HG03432 (cell line): ENCODE measurements around the gene NKAPD1.
"Not testable (repeated sequence)": the region's sequence is repeated elsewhere in the genome, so short reads cannot be mapped to it uniquely, and the experiment has no call there.

Experiments
- ATAC-seq: cut with Tn5 transposase; IDR thresholded peaks from one replicate; pipeline ENCODE4 v1.9.1; 2021; ENCODE audit warnings: mild to moderate bottlenecking, moderate library complexity; ENCODE audit not compliant: unreplicated experiment

The NKAPD1 gene, protein sequence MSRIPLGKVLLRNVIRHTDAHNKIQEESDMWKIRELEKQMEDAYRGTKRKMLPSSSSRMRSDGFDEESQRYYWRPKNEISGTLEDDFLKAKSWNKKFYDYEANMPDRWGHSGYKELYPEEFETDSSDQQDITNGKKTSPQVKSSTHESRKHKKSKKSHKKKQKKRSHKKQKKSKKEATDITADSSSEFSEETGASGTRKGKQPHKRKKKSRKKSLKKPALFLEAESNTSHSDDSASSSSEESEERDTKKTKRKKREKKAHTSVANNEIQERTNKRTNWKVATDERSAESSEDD

DNA sequence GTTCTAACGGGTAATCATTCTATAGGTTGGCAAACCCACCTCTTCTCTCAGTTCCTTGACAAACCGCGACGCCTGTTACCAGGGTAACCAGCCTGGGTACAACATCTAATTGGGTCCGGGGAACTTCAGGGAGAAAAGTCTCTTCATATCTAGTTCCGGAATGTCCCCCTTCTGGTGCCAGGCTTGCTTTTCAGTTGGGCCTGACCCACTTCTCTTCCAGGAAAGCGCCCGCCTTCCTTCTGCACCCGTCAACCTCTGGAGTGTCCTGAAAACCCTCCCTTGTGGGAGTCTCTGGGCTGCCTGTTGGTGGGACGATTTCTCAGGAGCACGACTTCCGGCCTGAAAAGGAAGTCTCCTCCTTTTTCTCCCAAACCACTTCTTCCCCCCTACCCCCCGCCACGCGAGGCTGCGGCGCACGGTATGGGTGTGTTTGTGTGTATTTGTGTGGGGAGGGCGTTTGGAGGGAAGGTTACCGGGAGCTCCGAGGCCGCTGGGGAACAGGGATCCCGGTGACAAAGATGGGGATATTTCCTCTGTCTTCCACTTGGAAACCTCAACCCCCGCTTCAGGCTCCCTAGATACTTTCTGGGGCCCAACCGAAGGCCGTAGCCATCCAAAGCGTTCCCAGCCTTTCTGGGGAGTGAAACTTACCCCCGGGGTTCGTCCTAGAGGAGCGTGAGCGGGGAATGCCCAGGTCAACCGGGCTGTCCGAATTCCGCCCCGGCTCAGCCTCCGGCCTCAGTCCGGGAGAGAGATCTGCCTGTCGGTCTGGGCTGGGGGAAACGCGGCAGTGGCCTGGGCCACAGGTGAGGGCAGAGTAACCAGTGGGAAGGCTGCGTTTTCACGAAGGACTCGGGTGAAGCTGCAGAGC is at the start of gene NKAPD1, which contains the start of gene PIH1D2:
Gene NKAPD1, plus strand, starts transcription at position 359 of the 871 bp plus-strand sequence. CDS start 1,276 bp downstream, outside the sequence.
Gene PIH1D2, minus strand, starts transcription at position 77 of the 871 bp plus-strand sequence. CDS start 843 bp downstream, outside the sequence.
- peak; percentile 85 for ATAC-seq

DNA sequence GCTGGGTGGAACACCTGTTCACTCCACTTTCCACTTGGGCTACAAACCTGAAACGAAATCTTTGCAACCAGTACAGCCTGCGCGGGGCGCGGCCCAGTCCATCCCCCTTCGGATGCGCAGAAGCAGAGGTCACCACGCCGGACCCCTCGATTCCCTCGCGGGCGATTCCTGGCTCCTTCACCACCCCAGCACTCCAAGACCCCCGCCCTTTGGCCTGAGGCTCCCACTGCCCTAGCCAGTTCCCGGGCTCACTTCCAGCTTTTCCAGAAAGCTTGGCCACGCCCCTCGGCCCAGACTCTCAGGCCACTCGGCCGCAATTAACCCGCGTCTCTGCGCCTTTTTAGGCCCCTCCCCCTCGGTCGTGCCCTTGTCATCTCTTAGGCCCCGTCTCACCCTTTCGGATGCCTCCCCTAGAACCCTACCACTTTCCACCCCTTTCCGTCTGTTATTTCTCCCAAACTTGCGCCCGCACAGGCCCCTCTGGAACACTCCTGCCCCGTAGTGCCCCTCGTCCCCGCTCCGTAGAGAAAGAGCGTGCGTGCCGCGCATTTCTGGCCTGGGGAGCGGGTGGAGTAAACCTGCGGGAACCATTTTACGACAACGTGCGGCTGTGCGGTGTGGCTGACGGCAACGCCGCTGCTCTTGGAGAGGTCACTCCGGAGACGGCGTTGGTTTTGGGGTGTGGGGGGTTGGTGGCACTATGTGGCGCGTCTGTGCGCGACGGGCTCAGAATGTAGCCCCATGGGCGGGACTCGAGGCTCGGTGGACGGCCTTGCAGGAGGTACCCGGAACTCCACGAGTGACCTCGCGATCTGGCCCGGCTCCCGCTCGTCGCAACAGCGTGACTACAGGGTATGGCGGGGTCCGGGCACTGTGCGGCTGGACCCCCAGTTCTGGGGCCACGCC is 49.1 kb upstream of the NKAPD1 start, which contains the start of gene DLAT:
Gene DLAT, plus strand, starts transcription at position 636 of the 906 bp plus-strand sequence. Its CDS starts 65 bp downstream, at position 701.
- peak; percentile 85 for ATAC-seq

DNA sequence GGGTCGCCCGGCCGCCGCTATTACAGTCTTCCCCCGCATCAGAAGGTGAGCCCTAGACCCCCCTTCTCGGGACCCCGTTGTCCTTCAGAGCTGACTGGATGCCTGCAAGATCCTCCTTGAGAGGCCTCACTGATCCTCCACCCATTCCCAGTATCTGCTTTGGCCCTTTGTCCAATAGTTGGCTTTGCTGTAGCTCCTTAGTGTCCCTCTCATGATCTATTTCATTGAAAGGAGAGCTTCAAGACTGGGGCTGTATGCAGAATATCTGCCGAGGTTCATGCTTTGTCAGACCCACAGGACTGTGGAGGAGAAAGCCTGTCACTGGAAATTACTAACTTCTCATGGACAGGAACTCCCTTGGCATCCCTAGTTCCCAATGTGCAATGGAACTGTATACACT is 48.4 kb upstream of the NKAPD1 start:
- ATAC-seq: no peak

DNA sequence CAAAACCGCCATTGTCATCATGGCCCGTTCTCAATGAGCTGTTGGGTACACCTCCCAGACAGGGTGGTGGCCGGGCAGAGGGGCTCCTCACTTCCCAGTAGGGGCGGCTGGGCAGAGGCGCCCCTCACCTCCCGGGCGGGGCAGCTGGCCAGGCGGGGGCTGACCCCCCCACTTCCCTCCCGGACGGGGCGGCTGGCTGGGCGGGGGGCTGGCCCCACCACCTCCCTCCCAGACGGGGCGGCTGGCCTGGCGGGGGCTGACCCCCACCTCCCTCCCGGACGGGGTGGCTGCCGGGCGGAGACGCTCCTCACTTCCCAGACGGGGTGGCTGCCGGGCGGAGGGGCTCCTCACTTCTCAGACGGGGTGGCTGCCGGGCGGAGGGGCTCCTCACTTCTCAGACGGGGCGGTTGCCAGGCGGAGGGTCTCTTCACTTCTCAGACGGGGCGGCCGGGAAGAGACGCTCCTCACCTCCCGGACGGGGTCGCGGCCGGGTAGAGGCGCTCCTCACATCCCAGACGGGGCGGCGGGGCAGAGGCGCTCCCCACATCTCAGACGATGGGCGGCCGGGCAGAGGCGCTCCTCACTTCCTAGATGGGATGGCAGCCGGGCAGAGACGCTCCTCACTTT is 47.2 kb upstream of the NKAPD1 start:
- not testable (repeated sequence) for ATAC-seq

DNA sequence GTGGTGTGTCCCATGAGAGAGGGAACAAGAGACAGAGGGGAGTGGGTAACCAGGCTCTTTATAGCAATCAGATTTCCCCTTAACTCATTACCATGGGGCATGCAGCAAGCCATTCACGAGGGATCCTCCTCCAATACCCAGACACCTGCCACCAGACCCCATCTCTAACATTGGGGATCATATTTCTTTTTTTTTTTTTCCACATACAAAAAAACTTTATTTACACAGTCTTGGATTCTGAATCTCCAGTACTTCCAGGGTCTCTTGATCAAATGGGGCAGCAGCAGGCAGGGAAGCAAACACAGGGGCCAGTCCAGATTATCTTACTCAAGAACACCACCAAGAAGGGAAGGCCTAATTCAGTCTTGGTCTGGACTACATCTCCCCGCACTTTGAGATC is 44.6 kb upstream of the NKAPD1 start:
- no peak for ATAC-seq

DNA sequence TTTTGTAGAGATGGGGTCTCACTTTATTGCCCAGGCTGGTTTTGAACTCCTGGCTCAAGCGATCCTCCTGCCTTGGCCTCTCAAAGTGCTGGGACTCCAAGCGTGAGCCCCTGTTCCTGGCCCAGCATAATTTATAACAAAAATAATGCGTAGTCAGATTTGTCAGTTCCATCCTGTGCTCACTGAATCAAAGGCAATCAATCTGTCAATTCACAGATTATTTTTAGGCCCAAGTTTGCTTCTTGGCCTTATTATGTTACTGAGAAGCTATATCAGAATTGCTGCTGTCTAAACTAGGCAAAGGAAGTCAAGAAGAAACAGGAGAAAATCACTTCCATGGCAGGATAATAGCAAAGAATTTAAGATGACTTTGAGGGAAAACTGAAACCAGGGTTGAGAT is 40.2 kb upstream of the NKAPD1 start:
- no peak for ATAC-seq

DNA sequence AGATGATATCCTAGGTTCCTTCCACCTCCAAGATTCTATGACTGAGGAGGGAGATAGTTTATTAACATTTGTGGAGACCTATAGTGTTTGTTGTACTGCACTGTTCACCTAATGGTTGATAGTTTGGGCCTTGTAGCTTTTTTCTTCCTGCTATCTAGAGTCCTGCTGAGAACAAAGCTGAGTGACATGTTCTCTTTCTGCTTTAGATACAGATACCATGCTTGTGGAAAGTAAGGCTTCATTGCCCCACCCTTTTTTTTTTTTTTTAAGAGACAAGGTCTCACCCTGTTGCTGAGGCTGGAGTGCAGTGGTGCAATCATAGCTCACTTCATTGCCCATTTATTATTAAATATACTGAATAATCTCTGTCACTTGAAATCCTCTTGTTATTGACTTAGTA is 36.6 kb upstream of the NKAPD1 start:
- no peak for ATAC-seq

DNA sequence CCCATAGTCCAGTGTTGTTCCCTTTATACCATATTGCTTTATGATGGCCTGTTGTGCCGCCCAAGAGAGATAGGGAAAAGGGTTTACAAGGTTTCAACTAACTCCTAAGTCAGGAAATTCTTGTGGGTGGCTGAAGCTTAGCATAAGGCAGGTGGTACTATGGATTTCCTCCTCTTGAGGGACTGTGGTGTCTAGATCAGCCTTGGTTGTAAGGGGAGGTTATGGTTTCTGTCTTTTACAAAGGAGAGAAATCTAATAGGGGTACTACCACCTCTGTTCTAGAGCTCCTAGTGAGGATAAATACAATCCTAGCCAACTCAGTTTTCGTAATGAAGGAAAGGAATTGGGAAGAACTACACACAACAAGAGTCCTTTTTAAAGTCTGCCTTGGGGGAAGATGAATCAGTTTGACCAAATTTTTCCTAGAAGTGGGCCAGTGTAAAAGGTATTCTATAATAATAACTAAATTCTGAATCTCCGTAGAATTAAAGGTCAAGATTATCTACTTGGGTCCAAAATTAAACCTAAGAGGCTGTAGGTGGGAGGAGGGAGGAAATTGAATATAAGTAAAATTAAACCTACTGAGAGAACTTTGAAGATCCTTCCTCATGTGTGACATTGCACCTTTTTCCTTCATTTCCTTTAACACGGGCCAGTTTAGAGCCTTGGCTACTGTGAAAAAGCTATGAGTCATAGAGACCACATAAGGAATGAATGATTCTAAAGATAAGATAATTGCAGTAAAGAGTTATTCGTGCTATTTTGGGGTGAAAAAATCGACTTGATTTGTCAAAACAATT is 31.7 kb upstream of the NKAPD1 start:
- ATAC-seq: no peak

DNA sequence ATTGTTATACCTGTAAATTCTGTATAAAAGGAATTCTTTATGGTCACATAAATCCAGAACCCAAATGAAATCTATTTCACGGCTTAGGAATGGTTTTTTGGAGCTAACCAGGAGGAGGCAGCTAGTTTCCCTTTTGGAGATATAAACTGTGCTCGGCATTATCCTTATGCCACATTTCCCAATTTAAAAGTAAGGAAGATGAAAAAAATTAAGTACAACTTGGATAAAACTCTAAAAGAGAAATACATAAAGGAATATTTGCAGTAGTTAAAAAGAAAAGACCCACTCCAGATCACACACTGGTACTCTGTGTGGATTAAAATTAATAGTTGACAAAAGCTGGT is 31.2 kb upstream of the NKAPD1 start:
- no peak for ATAC-seq

DNA sequence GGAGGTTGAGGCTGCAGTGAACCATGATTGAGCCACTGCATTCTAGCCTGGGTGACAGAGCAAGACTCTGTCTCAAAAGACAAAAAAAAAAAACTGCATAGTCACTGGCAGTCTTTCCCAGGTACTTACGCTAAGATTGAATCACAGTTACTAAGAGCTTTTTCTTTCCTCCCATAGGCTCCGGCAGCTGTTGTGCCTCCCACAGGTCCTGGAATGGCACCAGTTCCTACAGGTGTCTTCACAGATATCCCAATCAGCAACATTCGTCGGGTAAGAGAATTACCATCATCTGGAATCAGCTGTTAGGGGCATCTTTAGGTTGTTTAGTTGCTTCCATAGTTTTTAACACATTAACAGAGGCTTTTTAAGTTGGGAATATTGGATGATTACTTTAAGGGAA is 29.1 kb upstream of the NKAPD1 start:
- no peak for ATAC-seq

DNA sequence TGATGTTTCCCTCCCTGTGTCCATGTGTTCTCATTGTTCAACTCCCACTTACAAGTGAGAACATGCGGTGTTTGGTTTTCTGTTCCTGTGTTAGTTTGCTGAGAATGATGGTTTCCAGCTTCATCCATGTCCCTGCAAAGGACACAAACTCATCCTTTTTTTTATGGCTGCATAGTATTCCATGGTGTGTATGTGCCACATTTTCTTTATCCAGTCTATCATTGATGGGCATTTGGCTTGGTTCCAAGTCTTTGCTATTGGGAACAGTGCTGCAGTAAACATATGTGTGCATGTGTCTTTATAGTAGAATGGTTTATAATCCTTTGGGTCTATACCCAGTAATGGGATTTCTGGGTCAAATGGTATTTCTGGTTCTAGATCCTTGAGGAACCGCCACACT is 27.5 kb upstream of the NKAPD1 start:
- ATAC-seq: not testable (repeated sequence)

DNA sequence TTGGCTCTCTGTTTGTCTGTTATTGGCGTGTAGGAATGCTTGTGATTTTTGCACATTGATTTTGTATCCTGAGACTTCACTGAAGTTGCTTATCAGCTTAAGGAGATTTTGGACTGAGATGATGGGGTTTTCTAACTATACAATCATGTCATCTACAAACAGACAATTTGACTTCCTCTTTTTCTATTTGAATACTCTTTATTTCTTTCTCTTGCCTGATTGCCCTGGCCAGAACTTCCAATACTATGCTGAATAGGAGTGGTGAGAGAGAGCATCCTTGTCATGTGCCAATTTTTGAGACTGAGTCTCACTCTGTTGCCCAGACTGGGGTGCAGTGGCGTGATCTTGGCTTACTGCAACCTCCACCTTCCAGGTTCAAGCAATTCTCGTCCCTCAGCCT is 25.8 kb upstream of the NKAPD1 start:
- not testable (repeated sequence) for ATAC-seq

DNA sequence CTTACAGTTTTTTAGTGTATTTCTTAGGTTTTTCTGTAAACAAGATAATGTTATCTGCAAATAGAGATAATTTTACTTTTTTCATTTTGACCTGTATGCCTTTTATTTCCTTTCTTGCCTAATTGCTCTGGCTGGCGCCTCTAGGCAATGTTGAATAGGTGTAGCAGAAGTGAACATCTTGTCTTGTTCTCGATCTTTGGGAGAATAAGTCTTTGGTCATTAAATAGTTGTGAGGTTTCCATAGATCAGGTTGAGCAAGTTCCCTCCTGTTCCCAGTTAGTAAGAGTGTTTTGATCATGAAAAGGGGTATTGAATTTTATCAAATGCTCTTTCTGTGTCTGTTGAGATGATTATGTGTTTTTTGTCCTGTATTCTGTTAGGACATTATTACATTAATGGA is 24.3 kb upstream of the NKAPD1 start:
- ATAC-seq: no peak

DNA sequence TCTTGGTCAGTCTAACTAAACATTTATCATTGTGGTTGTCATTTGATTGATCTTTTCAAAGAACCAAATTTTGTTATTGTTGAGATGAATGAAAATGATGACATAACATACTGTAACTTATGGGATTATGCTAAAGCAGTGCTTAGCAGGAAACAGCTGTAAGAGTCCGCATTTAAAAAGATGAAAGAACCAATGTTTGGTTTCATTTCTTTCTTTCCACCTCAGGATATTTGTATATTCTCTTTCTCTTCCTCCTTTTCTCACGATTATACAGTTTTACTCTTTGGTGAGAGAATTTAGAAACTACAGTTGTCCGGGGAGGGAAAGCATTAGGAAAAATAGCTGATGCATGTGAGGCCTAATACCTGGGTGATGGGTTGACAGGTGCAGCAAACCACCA is 23.4 kb upstream of the NKAPD1 start:
- peak; percentile 81 for ATAC-seq

DNA sequence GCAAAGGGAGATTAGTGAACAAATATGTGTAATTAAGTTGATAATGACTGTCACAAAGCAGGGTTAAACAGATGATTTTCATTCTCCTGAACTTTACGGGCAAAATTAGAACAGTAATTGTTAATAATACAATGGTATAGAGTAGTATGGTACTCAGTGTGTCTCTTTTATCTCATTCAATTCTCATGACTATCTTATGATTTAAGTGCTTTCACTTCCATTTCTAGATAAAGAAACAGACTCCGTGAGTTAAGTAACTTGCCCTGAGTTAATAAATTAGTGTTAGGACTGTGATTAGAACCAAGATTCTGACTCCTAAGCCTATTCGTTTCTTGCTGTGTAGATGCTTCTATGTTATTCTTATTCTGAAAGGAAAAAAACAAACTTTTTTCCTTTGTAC is 22.3 kb upstream of the NKAPD1 start:
- no peak for ATAC-seq

DNA sequence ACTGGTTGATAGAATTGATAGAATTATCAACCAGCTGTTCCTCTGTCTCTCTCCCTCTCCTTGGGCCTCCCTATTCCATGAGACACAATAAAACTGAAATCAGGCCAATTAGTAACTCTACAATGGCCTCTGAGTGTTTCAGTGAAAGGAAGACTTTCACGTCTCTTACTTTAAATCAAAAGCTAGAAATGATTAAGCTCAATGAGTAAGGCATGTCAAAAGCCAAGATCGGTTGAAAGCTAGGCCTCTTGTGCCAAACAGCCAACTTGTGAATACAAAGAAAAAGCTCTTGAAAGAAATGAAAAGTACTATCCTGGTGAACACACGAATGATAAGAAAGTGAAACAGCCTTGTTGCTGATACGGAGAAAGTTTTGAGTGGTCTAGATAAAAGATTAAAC is 16.9 kb upstream of the NKAPD1 start:
- ATAC-seq: no peak

DNA sequence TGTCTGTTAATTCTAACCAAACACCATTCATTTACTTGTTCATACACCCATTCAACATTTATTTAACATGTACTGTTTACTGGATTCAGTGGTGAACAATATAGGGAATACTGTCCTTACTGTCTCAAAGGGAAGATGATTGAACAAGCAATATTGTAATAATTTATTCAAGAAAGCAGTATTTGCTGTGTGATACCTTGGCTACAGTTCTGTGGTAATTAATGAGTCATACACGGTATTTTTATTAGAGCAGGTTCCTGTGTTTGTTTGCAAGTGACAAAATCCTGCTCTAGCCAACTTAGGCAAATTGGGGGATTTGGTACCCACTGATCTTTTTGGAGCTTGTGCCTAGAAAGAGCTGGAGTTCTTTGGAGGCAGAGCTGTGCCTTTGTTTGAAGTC is 16.0 kb upstream of the NKAPD1 start:
- ATAC-seq: no peak

DNA sequence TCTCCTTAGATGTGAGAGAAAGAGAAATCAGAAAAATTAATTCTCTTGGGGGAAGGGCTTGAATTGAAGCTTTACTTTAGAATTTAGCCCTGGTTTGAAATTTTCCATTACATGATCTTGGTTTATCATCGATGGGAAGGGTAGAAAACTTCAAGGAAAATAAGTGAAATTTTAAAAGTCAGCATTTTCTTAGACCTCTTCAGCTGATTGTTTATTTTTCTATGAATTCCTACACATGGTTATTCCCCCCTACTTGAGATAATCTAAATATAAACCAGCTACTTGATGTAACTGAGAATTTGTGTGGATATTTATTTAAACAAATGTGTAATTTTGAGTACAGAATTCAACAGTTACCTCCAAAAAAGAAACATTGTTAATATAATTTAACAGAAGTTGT is 11.2 kb upstream of the NKAPD1 start:
- no peak for ATAC-seq

DNA sequence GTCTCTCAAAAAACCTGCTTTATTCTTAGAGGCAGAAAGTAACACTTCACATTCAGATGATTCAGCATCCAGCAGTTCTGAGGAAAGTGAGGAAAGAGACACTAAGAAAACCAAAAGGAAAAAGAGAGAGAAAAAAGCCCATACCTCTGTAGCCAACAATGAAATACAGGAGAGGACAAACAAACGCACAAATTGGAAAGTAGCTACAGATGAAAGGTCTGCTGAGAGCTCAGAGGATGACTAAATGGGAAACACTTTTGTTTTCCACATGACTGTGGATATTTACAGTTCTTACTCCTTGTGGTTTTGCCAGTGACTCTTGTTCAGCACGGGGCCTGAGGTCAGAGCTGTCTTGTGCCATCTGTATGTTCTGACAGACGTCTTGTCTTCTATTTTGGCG is 8.6 kb downstream of the NKAPD1 start:
- no peak for ATAC-seq
